Glutamatergic neuron (in vitro differentiated cells): ENCODE measurements around the gene ZBTB6. TPM values are rescaled to one million over a fixed set of nuclear protein-coding genes. Genes with fewer than 3 reads are reported as not detected.

Experiments
- DNase-seq: peaks from one replicate; pipeline ENCODE4 v3.0.0; 2022
- H3K27ac Mint-ChIP-seq: one replicate; pipeline ENCODE4 v1.8.0; 2020; ENCODE audit warnings: mild to moderate bottlenecking, mixed read lengths, inconsistent platforms; ENCODE audit not compliant: unreplicated experiment
- H3K27me3 Mint-ChIP-seq: one replicate; pipeline ENCODE4 v1.8.0; 2020; ENCODE audit warnings: mild to moderate bottlenecking, moderate library complexity, mixed read lengths, inconsistent platforms; ENCODE audit not compliant: unreplicated experiment
- H3K36me3 Mint-ChIP-seq: one replicate; pipeline ENCODE4 v1.8.0; 2020; ENCODE audit warnings: mild to moderate bottlenecking, mixed read lengths, inconsistent platforms; ENCODE audit not compliant: unreplicated experiment
- H3K4me1 Mint-ChIP-seq: one replicate; pipeline ENCODE4 v1.8.0; 2020; ENCODE audit warnings: mild to moderate bottlenecking, low read depth, mixed read lengths, inconsistent platforms; ENCODE audit not compliant: unreplicated experiment
- H3K4me3 Mint-ChIP-seq: one replicate; pipeline ENCODE4 v1.8.0; 2020; ENCODE audit warnings: mild to moderate bottlenecking, mixed read lengths, inconsistent platforms; ENCODE audit not compliant: unreplicated experiment
- H3K9me3 Mint-ChIP-seq: one replicate; pipeline ENCODE4 v1.8.0; 2020; ENCODE audit warnings: mild to moderate bottlenecking, moderate library complexity, mixed read lengths, inconsistent platforms; ENCODE audit not compliant: unreplicated experiment
- CTCF ChIP-seq: fragments of 200-600 bp; sonication (generic); IDR thresholded peaks from one replicate; pipeline ENCODE4 v1.5.0; 2021; ENCODE audit not compliant: partially characterized antibody, unreplicated experiment
- total RNA-seq: library from RNA; stranded (reverse); fragmentation: NEBNext Ultra II Directional; extraction: Animal tissue kit (Norgen Biotek cat#: 25700); gene quantifications from one replicate; pipeline ENCODE4 v1.2.1, GENCODE V29; 2021; ENCODE audit not compliant: unreplicated experiment

The ZBTB6 gene
- total RNA-seq, 1 donor from 2014 or later = 10.2 TPM

GRCh38 chr9:122860319-122861142, 52.6 kb downstream of the ZBTB6 start:
- peaks cover 16% of the 10 kb centered on the region for H3K36me3 Mint-ChIP-seq

More at GRCh38 chr9:122860319-122861142, 52.6 kb downstream of the ZBTB6 start:
- no peak overlapping the region for H3K27ac Mint-ChIP-seq
- H3K9me3 Mint-ChIP-seq = peaks cover 1% of the 10 kb centered on the region
- DNase-seq = no peak
- H3K27me3 Mint-ChIP-seq = no peaks in the 10 kb centered on the region
- no peak overlapping the region for H3K4me3 Mint-ChIP-seq
- no peaks in the 10 kb centered on the region for H3K4me1 Mint-ChIP-seq
- TF ChIP-seq CTCF = no peak

Other genes starting within 250 kb of the ZBTB6 start
- gene OR1L3, start 238.2 kb downstream of the ZBTB6 start, total RNA-seq = not detected
- gene OR1L4, start 189.3 kb downstream of the ZBTB6 start, total RNA-seq = not detected
- not detected for gene OR1L6, start 171.0 kb downstream of the ZBTB6 start, total RNA-seq
- not detected for gene OR5C1, start 124.4 kb downstream of the ZBTB6 start, total RNA-seq
- not detected for gene OR1K1, start 113.2 kb downstream of the ZBTB6 start, total RNA-seq
- gene PDCL, start 84.7 kb downstream of the ZBTB6 start, total RNA-seq = 27.6 TPM
- gene RC3H2, start 8.0 kb downstream of the ZBTB6 start, total RNA-seq = 71.7 TPM
- gene ZBTB26, start 18.2 kb upstream of the ZBTB6 start, total RNA-seq = 10.2 TPM
- gene RABGAP1, start 27.7 kb upstream of the ZBTB6 start, total RNA-seq = 80.2 TPM
- 3.8 TPM for gene GPR21, start 120.3 kb upstream of the ZBTB6 start, total RNA-seq